Cardiac septum (tissue), 1 donor: ENCODE results near the gene GRIK3. TPM values are rescaled to one million over a fixed set of nuclear protein-coding genes. Genes with fewer than 3 reads are reported as not detected.
"Not testable (repeated sequence)": the region's sequence is repeated elsewhere in the genome, so short reads cannot be mapped to it uniquely, and the experiment has no call there.

Source experiments
- DNase-seq: peaks from one replicate; pipeline ENCODE4 v3.0.0-alpha.2; 2020; ENCODE audit warnings: low spot score
- intact Hi-C: fragments of 100-400 bp; cut with DNase I; formaldehyde crosslinking; loops from one replicate; pipeline ENCODE4 v1.14.0; 2022
- total RNA-seq: library from RNA; stranded (reverse); fragmentation: NEBNext Ultra II Directional; extraction: Animal tissue kit (Norgen Biotek cat#: 25700); gene quantifications from one replicate; pipeline ENCODE4 v1.2.1, GENCODE V29; 2021
- donor health status: DM: no; HTN: no; CAD: no.

Gene GRIK3
- total RNA-seq, 1 donor from 2014 or later = 0.08 TPM

DNA sequence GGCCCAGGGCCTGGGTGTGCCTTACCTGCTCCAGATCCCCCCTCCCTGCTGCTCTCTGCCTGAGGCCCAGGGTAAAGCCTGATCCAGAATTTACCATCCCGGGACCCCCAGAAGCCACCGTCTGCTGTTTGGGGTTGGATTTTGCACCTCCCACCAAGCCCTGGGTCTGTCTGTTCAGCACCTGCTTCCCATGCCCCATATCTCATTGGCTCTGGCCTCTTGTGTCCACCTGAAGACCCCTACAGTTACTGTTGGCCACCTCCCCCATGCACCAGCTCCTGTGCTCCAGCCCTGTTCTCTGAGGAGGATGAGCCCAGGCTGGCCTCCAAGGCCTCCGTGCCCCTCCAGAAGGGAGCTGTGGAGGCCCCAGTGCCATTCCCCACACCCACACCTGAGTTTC, 113.9 kb downstream of the GRIK3 start:
- intact Hi-C loops = no loop called here

DNA sequence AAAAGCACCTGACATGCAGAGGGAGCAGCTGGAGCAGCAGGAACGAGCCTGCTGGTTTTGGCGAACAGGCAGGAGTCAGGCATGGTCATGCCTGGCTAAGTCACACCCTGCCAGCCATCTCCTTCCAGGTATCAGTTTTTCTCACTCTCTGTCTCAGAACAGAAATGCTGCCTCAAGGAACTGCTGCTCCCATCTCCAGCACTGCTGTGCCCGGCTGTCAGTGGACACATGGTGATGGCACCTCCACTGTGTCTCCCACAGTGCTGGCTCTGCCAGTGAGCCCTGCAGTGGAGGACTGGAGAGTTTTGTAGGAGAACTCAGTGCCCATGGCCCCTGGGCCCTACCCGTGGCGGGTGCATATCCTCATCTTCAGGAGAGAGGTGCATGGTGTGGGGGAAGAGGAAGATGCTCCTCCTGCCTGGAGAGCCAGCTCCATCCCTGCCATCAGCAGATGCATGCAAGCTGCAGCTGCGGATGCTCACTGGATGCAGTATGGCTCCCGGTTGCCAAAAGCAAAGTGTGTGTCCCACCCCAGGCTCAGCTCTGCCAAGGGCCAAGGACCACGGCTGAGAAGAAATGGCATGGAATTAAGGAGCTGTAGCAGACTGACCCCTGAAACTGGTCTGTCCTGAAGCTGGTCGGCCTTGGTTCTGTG, 114.7 kb downstream of the GRIK3 start:
- intact Hi-C loops = no loop called here
- no peak for DNase-seq

More for the DNA sequence above, 113.9 kb downstream of the GRIK3 start:
- no peak for DNase-seq

DNA sequence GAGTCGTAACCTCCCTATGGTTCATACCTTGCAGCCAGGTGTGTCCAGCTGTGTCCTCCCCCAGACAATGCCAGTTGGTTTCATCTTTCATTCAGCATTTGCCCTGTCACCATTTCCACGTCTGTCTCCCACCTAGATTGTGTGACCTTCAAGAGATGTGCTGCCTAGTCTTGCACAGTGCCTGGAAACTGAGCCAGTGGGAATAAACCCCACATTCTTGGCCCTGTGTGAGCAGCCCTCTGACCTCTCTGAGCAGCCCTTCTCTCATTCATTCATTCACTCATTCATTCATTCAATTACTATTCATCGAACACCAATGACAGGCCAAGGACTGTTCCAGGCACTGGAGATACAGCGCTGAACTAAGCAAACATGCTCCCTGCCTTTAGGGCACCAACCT, 115.7 kb downstream of the GRIK3 start:
- intact Hi-C loops = no loop called here

DNA sequence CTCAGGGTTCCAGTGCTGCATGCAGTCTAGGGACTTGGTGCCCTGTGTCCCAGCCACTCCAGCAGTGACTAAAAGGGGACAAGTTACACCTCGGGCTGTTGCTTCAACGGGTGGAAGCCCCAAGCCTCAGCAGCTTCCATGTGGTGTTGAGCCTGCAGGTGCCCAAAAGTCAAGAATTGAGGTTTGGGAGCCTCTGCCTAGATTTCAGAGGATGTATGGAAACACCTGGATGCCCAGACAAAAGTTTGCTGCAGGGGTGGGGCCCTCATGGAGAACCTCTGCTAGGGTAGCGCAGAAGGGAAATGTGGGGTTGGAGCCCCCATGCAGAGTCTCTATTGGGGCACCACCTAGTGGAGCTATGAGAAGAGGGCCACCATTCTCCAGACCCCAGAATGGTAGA, 117.8 kb downstream of the GRIK3 start:
- DNase-seq, intact Hi-C loops: not testable (repeated sequence)

More for the DNA sequence above, 115.7 kb downstream of the GRIK3 start:
- no peak for DNase-seq

DNA sequence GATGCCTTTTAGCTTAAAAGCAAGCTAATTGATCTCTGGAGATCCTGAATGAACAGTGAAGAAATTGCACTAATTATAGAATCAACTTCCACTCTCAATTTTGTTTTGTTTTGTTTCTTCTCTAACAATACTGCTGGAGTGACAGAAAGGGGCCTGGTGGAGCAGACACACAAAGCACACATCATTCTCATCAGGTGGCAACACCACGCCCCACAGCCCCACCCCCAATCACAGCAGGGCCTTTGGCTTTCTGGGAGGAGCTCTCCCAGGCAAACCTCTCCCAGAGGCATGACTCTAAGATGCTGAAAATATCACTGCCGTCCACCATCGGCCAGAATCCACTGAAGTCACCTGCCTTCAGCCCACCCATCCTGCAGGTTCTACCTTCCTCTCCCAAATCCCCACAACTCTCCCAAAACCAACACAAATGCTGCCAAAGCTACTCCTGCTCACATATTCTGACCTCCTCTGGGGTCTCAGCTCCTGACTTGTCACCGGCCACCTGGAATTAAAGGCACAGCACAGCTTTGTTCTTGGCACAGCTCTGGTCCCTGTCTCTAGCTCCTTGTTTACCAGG, 120.7 kb downstream of the GRIK3 start:
- DNase-seq = no peak
- intact Hi-C loops = no loop called here

DNA sequence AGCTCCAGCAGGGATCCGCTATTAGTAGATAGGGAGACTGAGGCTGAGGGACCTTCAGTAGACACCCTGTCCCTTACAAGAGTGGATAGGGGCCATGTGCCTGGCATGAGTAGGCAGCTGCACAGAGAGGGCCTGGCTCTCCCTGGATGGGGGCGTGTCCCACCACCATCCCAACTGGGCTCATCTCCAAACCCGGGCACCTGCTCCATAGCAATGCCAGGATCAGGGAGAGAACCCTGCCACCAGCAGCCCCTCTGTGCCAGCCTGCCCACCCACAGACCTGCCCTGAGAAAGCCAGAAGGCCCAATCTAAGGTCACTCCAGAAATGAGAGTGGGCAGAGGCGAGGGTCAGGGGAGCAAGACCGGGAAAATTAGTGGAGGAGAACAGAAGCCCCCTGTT, 121.3 kb downstream of the GRIK3 start:
- DNase-seq = no peak
- intact Hi-C loops = no loop called here

DNA sequence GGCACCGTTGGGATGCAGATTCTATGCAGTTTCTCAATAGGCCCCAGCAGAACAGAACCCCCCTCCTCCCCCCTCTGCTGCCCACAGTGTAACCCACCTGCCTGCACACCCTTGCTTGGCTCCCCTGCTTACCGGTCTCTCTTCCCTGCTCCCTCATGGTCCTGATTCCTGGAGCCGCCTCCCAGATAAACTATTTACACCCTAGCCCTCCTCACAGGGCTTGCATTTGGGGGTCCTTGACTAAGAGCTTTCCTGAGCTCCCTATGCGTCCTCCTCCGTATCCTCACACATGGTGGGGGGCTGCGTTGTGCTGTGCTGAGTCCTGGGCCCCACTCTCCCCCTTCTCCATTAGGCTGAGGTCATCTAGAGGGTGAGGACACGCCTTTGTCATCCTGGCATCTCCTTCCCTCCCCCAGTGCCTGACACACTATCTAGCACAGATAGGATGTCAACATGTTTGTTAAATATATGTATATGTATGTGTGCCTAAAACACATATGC, 121.9 kb downstream of the GRIK3 start:
- intact Hi-C loops = no loop called here
- DNase-seq = no peak

DNA sequence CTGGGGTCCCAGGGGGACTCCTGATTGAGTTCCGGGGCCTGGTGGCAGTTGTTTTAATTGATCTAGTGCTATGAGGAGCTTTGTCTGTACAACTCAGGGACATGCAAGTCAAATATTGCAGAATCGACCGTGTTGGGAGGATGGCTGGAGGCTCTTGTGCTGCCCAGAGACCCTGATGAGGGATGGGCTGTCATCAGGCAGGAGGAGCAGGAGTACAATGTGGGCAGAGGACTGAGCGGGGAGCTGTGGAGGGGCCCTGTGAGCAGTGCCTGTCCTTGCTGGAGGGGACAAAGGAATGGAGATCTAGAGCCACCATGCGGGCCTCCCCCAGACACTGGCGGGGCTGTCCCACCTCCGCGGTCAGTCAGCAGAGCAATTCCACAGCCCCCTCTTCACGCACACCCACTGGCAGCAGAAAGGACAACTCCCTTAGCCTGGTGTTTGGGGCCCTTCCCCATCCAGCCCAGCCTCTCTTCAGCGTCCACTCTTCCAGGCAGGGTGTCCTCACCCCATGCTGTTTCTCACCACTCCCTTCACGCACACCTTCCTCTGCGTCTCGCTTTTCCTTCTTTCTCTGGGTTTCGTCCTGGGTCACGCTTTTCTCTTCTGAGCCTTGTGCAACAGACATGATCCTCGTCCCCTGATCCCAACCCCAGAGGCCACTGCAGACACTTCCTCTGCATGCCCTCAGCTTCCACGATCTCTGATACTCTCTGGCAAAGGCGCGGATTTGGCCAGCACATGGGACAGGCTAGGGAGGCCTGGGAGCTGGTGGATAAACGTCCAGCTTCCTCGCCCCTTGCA, 122.6 kb downstream of the GRIK3 start:
- intact Hi-C loops = no loop called here
- no peak for DNase-seq

DNA sequence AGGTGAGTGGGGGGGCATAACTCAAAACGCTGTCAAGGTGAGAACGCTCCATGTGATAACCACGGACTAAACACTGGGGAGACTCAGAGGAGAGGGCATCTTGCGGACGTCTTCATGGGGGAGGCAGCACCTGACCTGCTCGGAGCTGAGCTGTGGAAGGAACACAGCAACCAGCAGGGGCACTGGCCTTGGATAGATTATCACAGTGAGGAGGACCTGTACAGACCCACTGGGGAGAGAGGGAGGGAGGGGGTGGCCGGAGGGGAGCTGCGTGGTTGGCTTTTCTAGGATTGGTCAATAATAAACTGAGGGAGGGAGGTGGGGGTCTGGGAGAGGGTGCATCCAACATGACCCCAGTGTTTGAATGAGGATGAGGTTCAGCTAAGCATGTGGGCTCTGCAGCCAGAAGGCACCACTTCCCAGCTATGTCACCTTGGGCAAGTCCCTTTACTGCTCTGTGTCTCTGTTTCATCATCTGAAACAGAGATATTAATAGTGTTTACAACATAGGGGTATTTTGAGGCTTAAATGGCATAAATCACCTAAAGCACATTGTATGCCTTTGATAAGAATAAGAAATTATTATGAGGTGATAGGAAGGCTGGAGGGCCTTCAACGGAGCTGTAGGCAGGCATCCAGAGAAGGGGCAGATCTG, 123.3 kb downstream of the GRIK3 start:
- intact Hi-C loops = no loop called here
- DNase-seq = no peak

DNA sequence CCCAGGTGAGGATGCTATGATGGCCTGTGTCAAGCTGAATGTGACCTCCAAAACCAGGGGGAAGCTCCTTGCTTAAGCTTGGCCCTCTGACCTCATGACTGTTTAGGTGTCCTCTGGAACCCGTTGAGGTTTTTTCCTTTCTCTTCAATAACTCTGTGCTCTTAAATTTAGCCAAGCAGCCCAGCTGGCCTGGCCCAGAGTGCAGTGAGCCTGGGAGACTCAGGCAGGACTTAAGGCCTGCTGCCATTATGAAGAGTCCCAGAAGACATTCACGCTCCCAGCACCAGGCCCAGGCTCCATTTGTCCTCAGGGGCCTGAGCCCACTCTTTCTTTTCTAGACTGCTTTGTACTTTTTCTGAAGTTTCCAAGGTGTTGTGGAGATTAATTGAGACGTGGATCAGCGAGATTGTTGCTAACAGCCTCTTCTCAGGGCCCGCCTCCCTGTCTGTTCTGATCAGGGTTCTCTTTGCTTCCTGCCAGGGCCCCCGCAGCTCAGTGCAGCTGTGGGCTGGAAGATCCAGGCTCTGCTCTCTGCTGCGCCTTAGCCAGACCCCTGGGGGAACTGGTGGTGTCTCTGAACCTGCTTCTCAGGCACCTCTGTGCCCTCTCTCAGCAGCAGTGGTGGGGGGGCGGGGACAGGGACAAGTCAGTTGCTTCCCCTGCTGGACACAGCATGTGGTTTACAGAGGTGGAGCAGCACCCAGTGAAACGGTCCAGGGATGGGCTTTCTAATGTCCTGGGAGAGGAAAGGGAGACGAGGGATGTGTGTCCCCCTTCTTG, 124.2 kb downstream of the GRIK3 start:
- no peak for DNase-seq
- intact Hi-C loops = no loop called here

DNA sequence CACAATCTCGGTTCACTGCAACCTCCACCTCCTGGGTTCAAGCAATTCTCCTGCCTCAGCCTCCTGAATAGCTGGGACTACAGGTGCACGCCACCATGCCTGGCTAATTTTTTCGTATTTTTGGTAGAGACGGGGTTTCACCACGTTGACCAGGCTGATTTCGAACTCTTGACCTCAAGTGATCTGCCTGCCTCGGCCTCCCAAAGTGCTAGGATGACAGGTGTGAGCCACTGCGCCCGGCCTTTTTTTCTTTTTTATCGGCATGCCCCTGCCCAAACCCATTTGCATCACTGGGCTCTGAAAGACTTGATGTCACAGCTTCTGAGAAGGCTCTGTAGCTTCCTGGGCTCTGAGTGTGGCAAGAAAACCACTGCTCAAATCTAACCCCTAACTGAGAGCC, 125.0 kb downstream of the GRIK3 start:
- intact Hi-C loops, DNase-seq: not testable (repeated sequence)

DNA sequence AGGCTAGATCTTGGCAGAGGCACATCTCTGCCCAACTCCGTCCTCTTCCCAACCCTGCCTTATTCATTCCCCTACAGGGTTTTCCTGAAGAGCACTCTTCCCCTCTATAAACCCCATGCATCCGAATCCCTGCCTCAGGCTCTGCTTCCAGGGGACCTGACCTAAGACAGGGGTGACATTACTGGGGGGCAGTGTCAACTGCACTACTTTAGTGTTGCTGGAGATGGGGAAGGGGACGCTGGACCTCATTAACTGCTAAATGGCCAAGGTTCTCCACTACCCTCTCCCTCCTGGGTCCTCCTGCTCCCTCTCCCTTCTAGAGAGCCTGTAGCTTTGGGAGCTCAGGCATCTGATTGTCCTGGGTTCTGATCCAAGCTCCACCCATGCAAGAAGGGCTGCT, 126.2 kb downstream of the GRIK3 start:
- no peak for DNase-seq
- intact Hi-C loops = no loop called here

DNA sequence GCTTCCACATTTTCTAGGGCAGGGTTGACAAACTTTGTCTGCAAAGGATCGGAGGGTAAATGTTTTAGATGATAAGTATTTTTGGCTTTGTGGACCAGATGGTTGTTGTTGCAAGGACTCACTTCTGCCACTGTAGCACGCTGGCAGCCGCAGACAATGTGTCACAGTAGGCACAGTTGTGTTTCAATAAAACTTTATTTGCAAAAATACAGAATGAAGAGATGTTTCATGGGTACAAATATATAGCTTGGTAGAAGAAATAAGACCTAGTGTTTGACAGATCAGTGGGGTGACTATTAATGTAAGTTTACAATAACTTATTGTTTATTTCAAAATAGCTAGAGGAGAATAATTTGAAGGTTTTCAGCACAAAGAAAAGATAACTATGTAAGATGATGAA, 127.8 kb downstream of the GRIK3 start:
- no peak for DNase-seq
- intact Hi-C loops = no loop called here

DNA sequence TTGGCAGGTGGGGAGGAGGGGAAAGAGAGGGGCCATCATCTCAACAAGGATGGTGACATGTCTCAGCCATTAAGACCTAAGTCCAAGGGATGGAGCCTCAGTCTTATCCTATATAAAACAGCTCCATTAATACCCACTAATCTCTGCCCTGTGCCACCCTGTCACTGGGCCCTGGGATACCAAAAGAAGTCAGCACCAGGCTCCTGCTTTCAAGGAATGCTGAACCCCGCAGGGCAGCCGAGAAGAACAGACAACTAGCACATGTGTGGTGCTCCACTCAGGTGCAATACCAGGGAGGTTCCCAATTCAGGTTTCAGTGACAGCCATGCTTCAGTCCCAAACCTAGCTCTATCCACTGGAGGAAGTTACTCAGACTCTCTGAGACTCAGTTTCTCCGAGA, 128.4 kb downstream of the GRIK3 start:
- DNase-seq = no peak
- intact Hi-C loops = no loop called here

DNA sequence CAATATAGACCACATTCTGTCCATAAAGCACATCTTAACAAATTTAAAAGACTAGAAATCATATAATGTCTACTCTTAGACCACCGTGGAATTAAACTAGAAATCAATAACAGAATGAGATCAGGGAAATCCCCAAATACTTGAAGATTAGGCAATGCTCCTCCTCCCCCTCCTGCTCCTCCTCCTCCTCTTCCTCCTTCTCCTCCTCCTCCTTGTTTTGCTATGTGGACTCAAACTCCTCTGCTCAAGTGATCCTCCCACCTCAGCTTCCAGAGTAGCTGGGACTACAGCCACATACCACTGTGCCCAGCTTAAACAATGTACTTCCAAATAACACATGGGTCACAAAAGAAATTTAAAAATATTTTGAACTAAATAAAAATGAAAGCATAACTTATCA, 134.2 kb downstream of the GRIK3 start:
- intact Hi-C loops = no loop called here
- no peak for DNase-seq

DNA sequence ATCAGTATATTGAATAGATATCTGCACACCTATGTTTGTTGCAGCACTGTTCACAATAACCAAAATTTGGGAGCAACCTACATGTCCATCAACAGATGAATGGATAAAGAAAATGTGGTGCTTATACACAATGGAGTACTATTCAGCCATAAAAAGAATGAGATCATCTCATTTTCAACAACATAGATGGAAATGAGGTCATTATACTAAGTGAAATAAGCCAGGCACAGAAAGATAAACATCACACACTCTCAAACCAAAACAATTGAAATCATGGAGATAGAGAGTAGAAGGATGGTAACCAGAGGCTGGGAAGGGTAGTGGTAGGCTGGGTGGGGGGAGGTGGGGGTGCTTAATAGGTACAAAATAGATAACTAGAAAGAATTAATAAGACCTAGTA, 136.5 kb downstream of the GRIK3 start:
- intact Hi-C loops, DNase-seq: not testable (repeated sequence)

DNA sequence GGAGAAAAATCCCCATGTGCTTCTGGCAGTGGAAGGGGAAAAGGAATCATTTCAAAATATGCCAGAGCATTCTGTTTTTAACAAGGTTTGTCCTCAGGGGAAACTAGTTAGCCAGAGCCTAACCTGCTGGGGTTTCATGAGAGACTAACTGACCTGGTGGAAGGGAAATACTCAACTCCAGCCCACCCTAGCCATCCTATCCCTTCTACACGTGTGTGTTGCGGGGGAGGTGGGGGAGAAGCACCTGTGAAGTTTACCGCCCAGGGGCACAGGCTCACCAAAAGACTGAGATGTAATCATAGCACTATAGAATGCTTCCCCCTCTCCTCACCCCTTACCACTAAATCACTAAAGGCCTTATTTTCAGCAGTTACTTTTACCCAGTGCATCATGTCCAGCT, 139.5 kb downstream of the GRIK3 start:
- intact Hi-C loops = no loop called here
- no peak for DNase-seq

DNA sequence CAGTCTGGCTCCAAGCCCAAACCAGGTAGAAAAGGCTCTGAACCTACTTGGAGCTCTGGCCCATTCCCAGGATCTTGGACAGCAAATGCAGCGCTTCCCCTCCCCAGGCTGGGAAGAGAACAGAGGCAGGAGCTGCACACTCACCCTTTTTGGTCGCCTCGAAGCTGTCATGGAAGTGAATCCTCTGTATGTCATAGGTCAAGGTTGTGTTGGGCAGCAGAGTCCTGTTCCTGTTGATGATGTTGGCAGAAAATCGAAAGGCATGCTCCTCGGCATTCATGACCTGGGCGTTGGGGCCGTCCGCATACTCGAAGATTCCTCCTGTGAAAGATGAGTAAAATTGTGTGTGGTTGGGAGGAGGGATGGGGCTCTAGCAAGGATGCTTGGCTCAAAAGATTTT, 143.5 kb downstream of the GRIK3 start:
- no peak for DNase-seq
- intact Hi-C loops = no loop called here

DNA sequence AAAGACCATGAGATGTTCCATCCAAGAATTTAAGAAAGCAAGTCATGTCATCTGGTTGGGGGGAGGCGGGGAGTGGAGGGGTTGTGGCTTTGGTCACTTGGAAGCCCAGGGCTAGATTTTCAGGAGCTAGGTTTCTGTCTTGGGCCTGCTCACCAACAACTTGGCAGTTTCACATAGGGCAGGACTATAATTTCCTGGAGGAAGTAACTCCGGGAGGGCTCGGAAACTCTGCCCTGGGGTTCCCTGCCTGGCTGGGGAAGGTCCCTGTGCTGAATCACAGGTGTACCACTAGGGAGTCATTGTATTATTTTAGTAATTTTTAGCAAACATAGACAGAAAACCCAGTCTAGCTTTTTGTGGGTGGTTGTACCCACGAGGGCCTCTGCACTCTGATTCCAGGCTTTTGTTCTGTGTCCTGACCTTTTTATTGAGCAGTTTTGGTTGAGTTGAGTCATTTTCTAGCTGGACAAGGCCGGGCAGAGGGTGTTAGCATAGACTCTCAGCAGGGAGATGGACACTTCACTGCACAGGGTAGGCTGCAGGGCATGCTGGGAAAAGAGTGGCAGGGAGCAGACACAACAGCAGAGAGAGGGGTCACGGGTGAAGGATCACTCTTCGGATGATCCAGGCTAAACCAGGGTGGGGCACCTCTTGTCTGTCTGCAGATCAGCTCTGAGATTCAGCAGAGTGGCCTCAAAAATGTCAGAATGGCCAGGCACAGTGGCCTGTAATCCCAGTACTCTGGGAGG, 144.7 kb downstream of the GRIK3 start:
- intact Hi-C loops = no loop called here
- DNase-seq = peak; percentile 36
